Breast epithelium (tissue), 3 donors: ENCODE data around the gene LRRC32.

Source experiments
- CTCF ChIP-seq, 3 donors: fragments of 450-650 bp; IDR thresholded peaks; one replicate each; pipeline ENCODE4 v1.5.1; 2016 to 2017; ENCODE audit warnings: antibody characterized with exemption in 3 of 3, mild to moderate bottlenecking in 3 of 3, moderate library complexity in 3 of 3
- POLR2A ChIP-seq: fragments of 450-650 bp; IDR thresholded peaks from one replicate; pipeline ENCODE4 v1.6.1; 2016; ENCODE audit warnings: antibody characterized with exemption, mild to moderate bottlenecking, moderate library complexity
- POLR2AphosphoS5 ChIP-seq, 3 donors: sonication (generic); formaldehyde crosslinking; IDR thresholded peaks; one replicate each; pipeline ENCODE4 v1.6.1; 2017; ENCODE audit warnings: antibody characterized with exemption in 3 of 3

- TF ChIP-seq POLR2AphosphoS5 (IDR thresholded peaks at IDR 0.05) (no peak), CTCF (IDR thresholded peaks at IDR 0.05) (no peak), POLR2A (no peak)
Measured at GRCh38 chr11:76716268-76716667, 45.7 kb upstream of the LRRC32 start.
